Left cardiac atrium (tissue), 4 donors: ENCODE results near the gene SLC2A14. TPM values are rescaled to one million over a fixed set of nuclear protein-coding genes. Genes with fewer than 3 reads are reported as not detected.
"Not testable (repeated sequence)": the region's sequence is repeated elsewhere in the genome, so short reads cannot be mapped to it uniquely, and the experiment has no call there.

Experiments used
- ATAC-seq, 2 donors: fragments of 200-7000 bp; cut with Tn5 transposase; one replicate each; pipeline ENCODE4 v1.9.1; 2020; ENCODE audit warnings: mild to moderate bottlenecking in 2 of 2, moderate library complexity in 2 of 2
- DNase-seq: peaks from one replicate; pipeline ENCODE4 v3.0.0-alpha.2; 2020
- intact Hi-C, 2 donors: fragments of 100-400 bp; cut with DNase I; formaldehyde crosslinking; loops; one replicate each; pipeline versions ENCODE4 v1.14.1 to v1.15.1; 2022 to 2023
- long read RNA-seq: library from polyadenylated mRNA; unstranded; transcript quantifications from one replicate; pipeline ENCODE4 v2.0.0, GENCODE V29; 2021
- total RNA-seq, 2 donors: library from RNA; stranded (reverse); fragmentation: NEBNext Ultra II Directional; extraction: Animal tissue kit (Norgen Biotek cat#: 25700); gene quantifications; one replicate each; pipeline ENCODE4 v1.2.1, GENCODE V29; 2021
- donor health status: DM: no; HTN: yes; CAD: no.
- donor health status: DM: no; HTN: yes; CAD: no; lungs with severe emphysema.
- donor health status: DM: yes; HTN: yes; CAD: no.
- donor health status: Dilated cardiomyopathy.

The SLC2A14 gene
- total RNA-seq = 1 to 10 TPM in 1 of 2 donors, under 1 TPM in 1; 0.29 to 1.3 TPM
- long read RNA-seq = 0 reads

DNA sequence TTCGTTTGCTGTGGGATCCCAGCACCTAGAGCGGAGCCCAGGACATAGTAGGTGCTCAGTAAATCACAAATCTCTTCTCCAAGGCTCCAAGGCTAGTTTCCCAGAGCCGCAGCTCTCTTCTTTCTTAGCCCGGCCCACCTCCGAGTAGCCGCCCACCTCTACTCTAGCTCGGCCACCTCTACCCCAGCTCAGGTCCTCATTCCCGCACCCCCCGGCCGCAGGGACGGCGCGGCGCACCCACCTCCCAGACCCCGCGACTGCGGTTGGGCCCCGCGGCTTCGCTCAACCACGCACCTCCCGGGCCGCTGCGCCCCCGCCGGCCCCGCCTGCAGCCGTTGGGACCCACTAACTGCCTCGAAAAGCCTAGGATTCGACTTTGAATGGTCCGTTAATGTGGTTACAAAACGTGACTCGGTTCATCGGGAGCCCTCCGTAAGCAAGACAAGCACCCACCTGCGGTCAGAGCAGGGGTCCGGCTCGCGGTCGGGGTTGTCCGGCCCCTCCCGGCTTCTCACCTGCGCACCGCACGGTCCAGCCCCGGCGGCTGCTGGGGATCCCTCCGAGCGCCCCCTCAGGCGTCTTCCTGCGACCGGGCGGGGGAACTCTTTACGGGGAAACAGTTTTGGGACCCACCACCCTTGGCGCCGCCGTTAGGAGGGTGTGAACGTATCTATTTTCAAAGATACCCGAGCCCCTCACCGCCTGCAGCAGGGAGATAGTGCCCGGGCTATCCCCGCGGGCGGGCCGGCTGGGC lies at the start of gene SLC2A14:
Gene SLC2A14, minus strand, starts transcription at position 350 of the 754 bp plus-strand sequence. CDS start 3,035 bp downstream, outside the sequence.
- intact Hi-C loops = no loop called here
- ATAC-seq = peak in 1 of 2 donors; percentile 29
- DNase-seq = no peak

DNA sequence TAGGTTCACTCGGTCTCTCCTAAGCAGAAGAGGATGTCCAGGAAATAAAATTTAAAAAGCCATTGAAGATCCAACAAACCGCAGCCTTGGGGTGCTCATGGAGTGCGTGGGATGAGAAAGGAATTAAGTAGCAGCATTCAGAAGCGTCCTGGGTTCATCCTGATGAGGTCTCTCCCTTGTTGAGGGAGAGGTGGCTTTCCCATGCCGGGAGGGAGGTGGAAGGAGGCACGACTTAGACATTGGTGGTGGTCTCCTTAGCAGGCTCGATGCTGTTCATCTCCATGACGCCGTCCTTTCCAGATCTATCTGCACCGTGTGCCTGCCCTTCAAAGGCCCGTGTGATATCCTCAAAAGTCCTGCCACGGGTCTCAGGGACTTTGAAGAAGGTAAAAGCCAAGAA lies 48.5 kb upstream of the SLC2A14 start:
- intact Hi-C loops, ATAC-seq, DNase-seq: not testable (repeated sequence)

DNA sequence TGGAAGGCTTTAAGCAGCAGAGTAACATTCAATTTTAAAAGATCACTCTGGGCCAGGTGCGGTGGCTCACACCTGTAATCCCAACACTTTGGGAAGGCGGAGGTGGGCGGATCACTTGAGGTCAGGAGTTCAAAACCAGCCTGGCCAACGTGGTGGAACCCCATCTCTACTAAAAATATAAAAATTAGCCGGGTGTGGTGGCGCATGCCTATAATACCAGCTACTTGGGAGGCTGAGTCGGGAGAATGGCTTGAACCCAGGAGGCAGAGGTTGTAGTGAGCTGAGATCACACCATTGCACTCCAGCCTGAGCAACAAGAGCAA lies 45.5 kb upstream of the SLC2A14 start:
- DNase-seq, ATAC-seq, intact Hi-C loops: not testable (repeated sequence)

DNA sequence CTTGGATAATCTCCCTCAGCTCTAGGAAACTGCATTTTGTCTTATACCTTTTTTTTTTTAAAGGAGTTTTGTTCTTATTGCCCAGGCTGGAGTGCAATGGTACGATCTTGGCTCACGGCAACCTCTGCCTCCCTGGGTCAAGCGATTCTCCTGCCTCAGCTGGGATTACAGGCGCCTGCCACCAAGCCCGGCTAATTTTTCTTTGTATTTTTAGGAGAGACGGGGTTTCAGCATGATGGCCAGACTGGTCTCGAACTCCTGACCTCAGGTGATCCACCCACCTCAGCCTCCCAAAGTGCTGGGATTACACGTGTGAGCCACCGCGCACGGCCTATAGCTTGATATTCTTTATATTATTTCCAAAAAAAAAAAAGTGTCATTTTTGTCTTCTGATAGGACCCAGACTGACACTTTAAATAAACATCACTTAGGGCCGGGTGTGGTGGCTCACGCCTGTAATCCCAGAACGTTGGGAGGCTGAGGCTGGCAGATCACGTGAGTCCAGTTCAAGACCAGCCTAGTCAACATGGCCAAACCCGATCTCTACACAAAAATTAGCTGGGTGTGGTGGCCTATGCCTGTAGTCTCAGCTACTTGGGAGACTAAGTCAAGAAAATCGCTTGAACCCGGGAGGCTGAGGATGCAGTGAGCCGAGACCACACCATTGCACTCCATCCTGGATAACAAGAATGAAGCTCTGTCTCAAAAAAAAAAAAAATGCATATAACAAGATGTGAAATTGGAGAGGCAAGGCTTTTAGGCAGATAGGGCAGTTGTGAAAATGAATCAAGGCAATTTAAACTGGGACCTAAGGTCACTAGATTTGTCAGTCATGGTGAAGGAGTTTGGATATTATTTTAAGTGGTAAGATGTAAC lies 44.9 kb upstream of the SLC2A14 start:
- intact Hi-C loops = no loop called here
- ATAC-seq (no peak), DNase-seq (no peak)

DNA sequence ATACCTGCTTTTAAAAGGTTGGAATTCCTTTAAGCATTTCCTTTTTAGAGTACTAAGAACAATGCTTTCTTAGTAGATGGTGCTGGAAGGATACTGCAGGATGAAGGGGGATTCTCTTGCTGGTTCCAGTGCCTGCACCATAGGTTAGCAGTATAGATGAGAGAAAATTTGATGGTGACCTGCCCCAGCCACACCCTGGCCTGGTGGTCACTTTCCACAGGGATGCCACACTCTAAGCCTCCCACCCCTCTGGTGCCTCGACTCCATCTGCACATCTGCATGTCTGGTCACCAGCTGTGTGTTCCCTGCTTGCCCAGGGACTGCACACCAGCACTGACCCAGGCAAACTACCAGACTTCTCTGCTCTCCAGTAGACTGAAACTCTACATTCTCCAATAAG lies 44.2 kb upstream of the SLC2A14 start:
- ATAC-seq = peak in 1 of 2 donors; percentile 22
- intact Hi-C loops = no loop called here
- DNase-seq = no peak

DNA sequence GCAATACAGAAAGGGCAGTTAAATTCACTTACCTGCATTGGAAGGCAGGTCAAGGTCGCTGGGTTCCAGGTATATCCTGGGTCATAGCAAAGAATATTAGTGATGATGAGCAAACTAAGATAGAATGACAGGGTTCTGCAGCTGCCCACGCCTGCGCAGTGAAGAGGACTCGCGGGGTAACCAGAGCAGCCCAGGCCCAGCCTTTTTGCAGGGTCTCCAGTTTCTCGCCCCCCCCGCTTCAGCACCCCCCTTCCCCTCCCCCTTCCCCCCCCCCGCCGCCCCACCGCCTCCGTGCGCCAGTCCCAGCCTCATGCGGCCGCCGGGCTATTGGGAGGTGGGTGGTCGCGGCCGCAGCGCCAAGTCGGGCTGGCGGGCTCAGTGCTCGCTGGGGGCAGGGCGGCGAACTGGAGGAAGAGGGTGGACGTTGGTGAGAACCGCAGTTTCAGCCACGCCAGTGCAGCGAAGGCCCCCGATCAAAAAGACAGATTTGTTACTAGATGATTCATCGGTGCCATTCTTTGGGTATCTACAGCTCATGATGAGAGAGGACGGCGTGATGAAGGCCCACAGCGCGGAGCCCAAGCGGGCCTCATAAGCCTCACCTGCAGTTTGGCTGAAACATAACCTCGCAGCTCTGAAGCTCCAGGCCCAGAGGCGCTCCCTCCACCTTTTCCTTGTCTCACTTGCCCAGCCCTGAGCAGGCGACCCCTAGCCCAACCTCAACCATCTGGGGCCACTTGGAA lies 43.1 kb upstream of the SLC2A14 start:
- ATAC-seq (peak; percentile 30 to 50), DNase-seq (no peak)
- intact Hi-C loops = no loop called here

DNA sequence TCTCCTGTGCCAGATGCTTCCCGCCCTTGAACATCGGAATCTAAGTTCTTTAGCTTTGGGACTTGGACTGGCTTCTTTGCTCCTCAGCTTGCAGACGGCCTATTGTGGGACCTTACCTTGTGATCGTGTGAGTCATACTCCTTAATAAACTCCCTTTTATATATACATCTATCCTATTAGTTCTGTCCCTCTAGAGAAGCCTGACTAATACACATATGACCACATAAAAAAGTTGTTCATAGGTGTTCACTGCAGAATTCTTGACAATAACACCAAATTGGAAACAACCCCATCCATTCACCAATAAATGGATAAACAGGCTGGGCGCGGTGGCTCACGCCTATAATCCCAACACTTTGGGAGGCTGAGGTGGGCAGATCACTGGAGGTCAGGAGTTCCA lies 37.4 kb upstream of the SLC2A14 start:
- DNase-seq, ATAC-seq, intact Hi-C loops: not testable (repeated sequence)

DNA sequence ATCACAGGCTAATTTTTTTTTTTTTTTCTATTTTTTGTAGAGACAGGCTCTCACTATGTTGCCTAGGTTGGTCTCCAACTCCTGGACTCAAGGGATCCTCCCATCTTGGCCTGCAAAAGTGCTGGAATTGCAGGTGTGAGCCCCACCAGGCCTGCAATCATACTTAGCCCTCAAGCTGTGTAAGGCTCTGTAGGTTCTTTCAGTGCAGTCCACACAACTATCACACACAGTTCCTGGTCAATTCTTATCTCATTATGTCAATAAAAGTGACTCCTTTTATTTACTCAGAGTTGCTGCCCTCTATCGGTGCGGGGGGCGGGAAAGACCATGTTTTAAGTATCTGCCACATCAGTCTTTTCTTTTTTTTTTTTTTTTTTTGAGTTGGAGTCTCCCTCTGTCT lies 34.3 kb upstream of the SLC2A14 start:
- intact Hi-C loops = no loop called here
- ATAC-seq (peak in 1 of 2 donors; percentile 38), DNase-seq (peak; percentile 36)

DNA sequence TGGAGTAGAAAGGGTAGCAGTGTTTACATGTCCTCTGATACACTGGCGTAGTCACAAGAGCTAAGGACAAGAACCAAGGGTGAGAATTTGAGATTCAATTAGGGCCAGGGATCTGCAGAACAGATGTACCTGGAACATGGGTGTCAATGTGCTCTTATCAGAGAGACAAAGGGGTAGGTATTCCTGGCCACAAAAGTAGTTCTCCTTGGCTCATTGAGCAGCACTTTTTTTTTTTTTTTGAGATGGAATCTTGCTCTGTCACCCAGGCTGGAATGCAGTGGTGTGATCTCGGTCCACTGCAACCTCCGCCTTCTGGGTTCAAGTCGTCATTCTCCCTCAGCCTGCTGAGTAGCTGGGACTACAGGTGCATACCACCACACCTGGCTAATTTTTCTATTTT lies 33.6 kb upstream of the SLC2A14 start:
- DNase-seq, intact Hi-C loops, ATAC-seq: not testable (repeated sequence)

DNA sequence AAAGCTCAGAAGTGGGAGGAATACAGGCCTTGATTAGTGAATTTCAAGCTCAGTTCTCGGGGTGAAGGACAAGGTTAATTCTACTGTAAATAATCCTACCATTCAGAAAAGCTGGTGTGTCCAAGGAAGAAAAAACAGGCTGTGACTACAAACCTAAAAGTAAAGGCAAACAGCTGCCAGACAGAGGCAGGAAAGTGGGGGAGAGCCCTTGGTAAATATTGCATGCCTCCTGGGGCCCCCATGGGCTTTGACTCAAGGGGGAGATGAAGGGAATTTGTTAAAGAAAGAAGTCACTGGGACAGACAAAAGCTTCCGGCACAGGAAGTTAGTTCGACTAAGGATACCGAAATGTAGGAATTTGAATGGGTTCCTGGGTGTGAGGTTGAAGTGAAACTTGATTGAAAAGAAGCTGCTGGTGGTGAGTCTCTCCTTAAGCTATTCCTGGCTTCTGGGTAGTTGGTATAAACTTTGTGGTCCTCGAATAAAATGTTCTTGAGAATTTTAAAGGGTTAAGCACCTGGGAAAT lies 32.9 kb upstream of the SLC2A14 start:
- DNase-seq, ATAC-seq, intact Hi-C loops: not testable (repeated sequence)

DNA sequence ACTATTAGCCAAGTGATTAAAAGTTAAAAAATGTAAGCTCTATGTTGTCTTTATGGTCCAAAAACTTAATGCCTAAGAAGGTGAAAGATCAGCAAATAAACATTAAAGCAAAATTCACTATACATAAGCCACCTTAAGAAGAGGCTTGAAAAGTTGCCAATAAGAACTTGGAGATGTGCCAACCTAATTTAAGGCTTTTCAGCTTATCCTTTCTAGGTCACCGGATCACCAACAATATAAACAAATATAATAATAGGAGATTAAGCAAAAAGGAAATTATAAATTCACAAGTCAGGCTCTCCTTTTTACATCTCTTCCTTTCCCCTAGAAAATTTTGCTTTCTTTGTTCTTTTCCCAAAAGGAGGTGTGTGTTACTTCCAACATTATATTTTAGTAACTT lies 32.4 kb upstream of the SLC2A14 start:
- intact Hi-C loops = no loop called here
- DNase-seq (no peak), ATAC-seq (no peak)

DNA sequence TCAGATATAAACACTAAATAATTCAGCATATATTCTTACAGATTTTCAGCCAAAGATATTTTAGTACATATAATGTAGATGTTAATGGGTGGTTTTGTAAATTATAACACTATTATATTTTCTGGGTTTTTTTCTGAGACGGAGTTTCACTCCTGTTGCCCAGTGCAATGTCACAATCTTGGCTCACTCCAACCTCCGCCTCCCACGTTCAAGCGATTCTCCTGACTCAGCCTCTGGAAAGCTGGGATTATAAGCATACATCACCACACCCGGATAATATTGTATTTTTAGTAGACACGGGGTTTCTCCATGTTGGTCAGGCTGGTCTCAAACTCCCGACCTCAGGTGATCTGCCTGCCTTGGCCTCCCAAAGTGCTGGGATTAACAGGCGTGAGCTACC lies 29.7 kb upstream of the SLC2A14 start:
- DNase-seq, intact Hi-C loops, ATAC-seq: not testable (repeated sequence)

DNA sequence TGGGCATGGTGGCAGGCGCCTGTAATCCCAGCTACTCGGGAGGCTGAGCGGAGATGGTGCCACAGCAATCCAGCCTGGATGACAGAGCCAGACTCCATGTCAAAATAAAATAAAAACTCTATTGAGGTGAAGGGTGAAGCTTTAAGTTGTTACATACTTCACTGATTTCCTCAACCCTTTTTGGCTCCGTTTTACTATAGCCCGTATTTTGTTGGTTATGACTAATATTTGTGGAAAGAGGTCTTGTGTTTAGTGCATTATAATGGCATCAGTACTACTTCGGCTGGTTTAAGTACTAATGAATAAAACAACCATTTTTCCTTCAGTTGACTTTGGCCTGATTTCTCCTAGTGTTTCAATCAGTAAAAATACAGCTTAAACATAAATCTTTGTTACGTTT lies 27.0 kb upstream of the SLC2A14 start:
- ATAC-seq (no peak), DNase-seq (no peak)
- intact Hi-C loops = no loop called here

DNA sequence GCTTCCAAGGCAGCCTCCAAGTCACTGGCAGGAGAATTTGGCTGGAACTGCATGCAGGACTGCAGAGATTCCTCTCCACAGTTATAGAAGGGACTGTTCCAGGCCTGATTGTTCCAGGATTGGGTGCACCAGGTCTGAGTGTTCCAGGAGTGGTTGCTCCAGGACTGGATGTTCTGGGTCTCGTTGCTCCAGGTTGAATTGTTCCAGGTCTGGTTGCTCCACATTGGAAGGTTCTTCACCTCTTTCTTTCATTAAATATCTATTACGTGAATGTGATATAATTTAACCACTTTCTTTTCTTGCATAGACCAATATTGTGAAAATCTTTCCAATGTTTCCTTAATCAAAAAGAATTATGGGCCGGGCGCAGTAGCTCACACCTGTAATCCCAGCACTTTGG lies 24.0 kb upstream of the SLC2A14 start:
- ATAC-seq, intact Hi-C loops, DNase-seq: not testable (repeated sequence)

DNA sequence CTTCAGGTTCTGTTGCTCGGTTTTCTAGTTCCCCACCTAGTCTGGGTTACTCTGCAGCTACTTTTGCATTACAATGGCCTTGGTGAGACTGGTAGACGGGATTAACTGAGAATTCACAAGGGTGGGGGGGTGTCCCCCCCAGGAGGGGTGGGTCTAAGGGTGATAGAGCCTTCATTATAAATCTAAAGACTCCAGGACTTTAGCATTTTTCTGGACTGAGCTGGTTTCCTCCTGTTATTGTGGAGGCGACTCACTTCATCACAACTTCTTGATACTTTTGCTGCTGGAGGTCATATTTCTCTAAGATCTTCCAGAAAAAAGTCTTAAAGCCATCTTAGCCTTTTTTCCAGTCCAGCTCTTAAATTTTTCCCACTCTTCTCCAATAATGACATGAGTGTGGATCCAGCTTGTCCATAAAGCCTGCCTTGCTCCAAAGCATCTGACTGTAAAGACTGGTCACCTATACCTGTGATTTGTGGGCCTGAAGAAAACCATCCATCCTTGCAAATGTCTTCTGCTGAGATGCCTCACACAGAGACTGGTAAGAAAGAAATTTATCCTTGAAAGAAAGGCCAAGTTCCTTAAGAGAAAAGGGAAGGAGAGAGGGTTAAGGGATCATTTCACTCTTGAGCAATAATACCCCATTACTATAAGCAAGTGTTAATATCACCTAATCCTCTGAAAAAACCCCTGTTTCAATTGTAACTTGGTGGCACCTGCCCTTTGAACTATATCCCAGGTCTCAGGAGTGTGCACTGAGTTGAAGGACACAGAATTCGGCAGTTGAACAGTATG lies 19.7 kb upstream of the SLC2A14 start:
- intact Hi-C loops = no loop called here
- no peak for DNase-seq
- no peak for ATAC-seq

DNA sequence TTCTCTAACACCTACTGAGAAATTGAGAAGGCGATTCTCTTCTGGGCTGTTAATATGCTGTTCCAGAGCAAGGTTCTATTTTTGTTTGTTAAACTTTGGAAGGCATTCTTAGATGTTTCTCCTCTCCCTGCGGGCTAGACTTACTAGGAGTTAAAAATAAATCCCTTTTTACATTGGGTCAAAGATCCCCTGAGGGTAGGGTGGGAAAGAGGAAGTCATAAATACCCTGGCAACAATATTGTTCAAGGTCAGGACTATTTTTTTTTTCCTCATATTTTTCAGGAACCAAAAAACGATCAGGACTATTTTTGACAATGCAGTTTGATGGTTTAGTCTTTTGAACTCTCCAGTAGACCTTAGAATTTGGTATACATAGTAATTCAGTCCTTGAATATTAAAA lies 12.0 kb upstream of the SLC2A14 start:
- intact Hi-C loops = no loop called here
- DNase-seq = no peak
- no peak for ATAC-seq

DNA sequence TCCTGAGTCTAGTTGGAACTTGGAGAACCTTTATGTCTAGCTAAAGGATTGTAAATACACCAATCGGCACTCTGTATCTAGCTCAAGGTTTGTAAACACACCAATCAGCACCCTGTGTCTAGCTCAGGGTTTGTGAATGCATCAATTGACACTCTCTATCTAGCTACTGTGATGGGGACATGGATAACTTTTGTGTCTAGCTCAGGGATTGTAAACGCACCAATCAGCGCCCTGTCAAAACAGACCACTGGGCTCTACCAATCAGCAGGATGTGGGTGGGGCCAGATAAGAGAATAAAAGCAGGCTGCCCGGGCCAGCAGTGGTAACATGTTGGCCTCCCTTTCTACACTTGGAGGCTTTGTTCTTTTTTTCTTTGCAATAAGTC lies 9.0 kb upstream of the SLC2A14 start:
- intact Hi-C loops, ATAC-seq, DNase-seq: not testable (repeated sequence)

DNA sequence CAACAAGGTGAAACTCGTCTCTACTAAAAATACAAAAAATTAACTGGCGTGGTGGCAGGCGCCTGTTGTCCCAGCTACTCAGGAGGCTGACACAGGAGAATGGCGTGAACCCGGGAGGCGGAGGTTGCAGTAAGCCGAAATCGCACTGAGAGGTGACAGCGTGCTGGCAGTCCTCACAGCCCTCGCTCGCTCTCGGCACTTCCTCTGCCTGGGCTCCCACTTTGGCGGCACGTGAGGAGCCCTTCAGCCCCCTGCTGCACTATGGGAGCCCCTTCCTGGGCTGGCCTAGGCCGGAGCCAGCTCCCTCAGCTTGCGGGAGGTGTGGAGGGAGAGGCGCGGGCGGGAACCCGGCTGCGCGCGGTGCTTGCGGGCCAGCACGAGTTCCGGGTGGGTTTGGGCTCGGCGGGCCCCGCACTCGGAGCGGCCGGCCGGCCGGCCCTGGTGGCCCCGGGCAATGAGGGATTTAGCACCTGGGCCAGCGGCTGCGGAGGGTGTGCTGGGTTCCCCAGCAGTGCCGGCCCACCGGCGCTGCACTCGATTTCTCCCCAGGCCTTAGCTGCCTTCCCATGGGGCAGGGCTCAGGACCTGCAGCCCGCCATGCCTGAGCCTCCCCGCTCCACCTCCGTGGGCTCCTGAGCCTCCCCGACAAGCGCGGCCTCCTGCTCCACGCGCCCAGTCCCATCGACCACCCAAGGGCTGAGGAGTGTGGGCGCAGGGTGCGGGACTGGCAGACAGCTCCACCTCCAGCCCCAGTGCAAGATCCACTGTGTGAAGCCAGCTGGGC lies 8.4 kb upstream of the SLC2A14 start:
- ATAC-seq, DNase-seq, intact Hi-C loops: not testable (repeated sequence)
